ENCODE results near the gene SHROOM1.

DNA sequence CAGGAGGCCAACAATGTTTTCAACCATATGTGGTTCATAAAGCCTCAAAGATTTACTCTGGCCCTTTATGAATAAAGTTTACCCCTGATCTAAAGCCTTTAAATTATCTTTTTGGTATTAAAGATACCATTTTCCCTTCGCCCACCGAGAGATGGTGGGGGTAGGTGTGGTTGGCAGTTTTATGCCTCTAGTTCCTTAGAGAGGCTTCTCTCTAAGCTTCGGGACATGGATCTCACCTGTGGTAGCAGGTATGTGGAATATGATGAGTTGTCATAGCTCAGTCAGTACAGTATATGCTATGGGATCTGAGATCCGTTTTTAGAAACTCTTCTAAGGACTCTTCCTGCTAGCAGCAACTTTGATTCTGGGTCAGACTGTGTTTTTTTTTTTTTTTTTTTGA is 38.3 kb upstream of the SHROOM1 start:
- TF ChIP-seq, protein P1, sequence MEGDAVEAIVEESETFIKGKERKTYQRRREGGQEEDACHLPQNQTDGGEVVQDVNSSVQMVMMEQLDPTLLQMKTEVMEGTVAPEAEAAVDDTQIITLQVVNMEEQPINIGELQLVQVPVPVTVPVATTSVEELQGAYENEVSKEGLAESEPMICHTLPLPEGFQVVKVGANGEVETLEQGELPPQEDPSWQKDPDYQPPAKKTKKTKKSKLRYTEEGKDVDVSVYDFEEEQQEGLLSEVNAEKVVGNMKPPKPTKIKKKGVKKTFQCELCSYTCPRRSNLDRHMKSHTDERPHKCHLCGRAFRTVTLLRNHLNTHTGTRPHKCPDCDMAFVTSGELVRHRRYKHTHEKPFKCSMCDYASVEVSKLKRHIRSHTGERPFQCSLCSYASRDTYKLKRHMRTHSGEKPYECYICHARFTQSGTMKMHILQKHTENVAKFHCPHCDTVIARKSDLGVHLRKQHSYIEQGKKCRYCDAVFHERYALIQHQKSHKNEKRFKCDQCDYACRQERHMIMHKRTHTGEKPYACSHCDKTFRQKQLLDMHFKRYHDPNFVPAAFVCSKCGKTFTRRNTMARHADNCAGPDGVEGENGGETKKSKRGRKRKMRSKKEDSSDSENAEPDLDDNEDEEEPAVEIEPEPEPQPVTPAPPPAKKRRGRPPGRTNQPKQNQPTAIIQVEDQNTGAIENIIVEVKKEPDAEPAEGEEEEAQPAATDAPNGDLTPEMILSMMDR (IDR thresholded peaks at IDR 0.05) = no peak
- TF ChIP-seq POLR2AphosphoS5 (IDR thresholded peaks at IDR 0.05) (no peak), POLR2A (IDR thresholded peaks at IDR 0.05) (no peak)

Data from stomach (tissue), 4 donors.